Kidney tubule cell (primary cell): ENCODE results near the gene FARP1.

Experiments used
- DNase-seq: peaks from one replicate; pipeline ENCODE4 v3.0.0-alpha.2; 2018; ENCODE audit warnings: low spot score

The FARP1 gene

GRCh38 chr13:98484289-98485219, 341.7 kb downstream of the FARP1 start:
- DNase-seq: peak; percentile 99

- DNase-seq: no peak
Measured at GRCh38 chr13:98485561-98485960, 342.7 kb downstream of the FARP1 start.

- no peak for DNase-seq
Measured at GRCh38 chr13:98486412-98486811, 343.5 kb downstream of the FARP1 start.

GRCh38 chr13:98487016-98487415, 344.1 kb downstream of the FARP1 start:
- DNase-seq: no peak

GRCh38 chr13:98487522-98487921, 344.6 kb downstream of the FARP1 start:
- DNase-seq: no peak

- DNase-seq: no peak
Measured at GRCh38 chr13:98488736-98489135, 345.8 kb downstream of the FARP1 start.

- peak; percentile 47 for DNase-seq
Measured at GRCh38 chr13:98489446-98490194, 346.7 kb downstream of the FARP1 start.

- DNase-seq: no peak
Measured at GRCh38 chr13:98490195-98490836, 347.4 kb downstream of the FARP1 start.

GRCh38 chr13:98490866-98491265, 348.0 kb downstream of the FARP1 start:
- no peak for DNase-seq

GRCh38 chr13:98492335-98493041, 349.6 kb downstream of the FARP1 start:
- no peak for DNase-seq

- no peak for DNase-seq
Measured at GRCh38 chr13:98493042-98493712, 350.3 kb downstream of the FARP1 start.

GRCh38 chr13:98494769-98495168, 351.9 kb downstream of the FARP1 start:
- DNase-seq: no peak

- DNase-seq: no peak
Measured at GRCh38 chr13:98495627-98496478, 353.0 kb downstream of the FARP1 start.

GRCh38 chr13:98496479-98496791, 353.5 kb downstream of the FARP1 start:
- DNase-seq: no peak

GRCh38 chr13:98496966-98497365, 354.1 kb downstream of the FARP1 start:
- no peak for DNase-seq

GRCh38 chr13:98500963-98501421, 358.1 kb downstream of the FARP1 start:
- no peak for DNase-seq

- DNase-seq: no peak
Measured at GRCh38 chr13:98503175-98504028, 360.5 kb downstream of the FARP1 start.

GRCh38 chr13:98504029-98504351, 361.1 kb downstream of the FARP1 start:
- DNase-seq: no peak

- no peak for DNase-seq
Measured at GRCh38 chr13:98504371-98504963, 361.6 kb downstream of the FARP1 start.
